Hepatocyte (in vitro differentiated cells): ENCODE measurements around the gene KIF5C.

ENCODE experiments used
- CTCF ChIP-seq: fragments of 200-600 bp; sonication (generic); IDR thresholded peaks from 2 replicates; pipeline ENCODE4 v1.5.1; 2016; ENCODE audit warnings: antibody characterized with exemption, mild to moderate bottlenecking; ENCODE audit not compliant: poor library complexity
- EZH2 ChIP-seq: fragments of 200-600 bp; sonication (generic); IDR thresholded peaks from 2 replicates; pipeline ENCODE4 v1.6.1; 2016; ENCODE audit warnings: antibody characterized with exemption, mild to moderate bottlenecking, borderline replicate concordance
- EZH2phosphoT487 ChIP-seq: fragments of 200-600 bp; sonication (generic); IDR thresholded peaks from one replicate; pipeline ENCODE4 v1.6.1; 2018; ENCODE audit warnings: antibody characterized with exemption, mild to moderate bottlenecking, low read depth, moderate library complexity; ENCODE audit not compliant: unreplicated experiment, severe bottlenecking

- TF ChIP-seq CTCF = no peak
- no peak for TF ChIP-seq EZH2
- TF ChIP-seq EZH2phosphoT487 = no peak
Observed at GRCh38 chr2:149005471-149006077, 130.5 kb downstream of the KIF5C start.
